AG04449 (cell line): ENCODE data around the gene SLC5A3.

Experiments
- CTCF ChIA-PET: fragments of 350-600 bp; formaldehyde crosslinking; extraction: SDS; loops from one replicate; lab custom pipeline; 2021; ENCODE audit warnings: antibody characterized with exemption; lab: Yijun Ruan, JAX
- POLR2A ChIA-PET: fragments of 400-600, 350-600 bp; formaldehyde crosslinking; extraction: SDS; loops from one replicate; lab custom pipeline; 2020; ENCODE audit warnings: antibody characterized with exemption, inconsistent platforms; lab: Yijun Ruan, JAX
- DNase-seq: peaks from one replicate; pipeline ENCODE4 v3.0.0-alpha.2; 2010; ENCODE audit warnings: low read depth, low spot score
- H3K4me3 ChIP-seq: 2 replicates; pipeline ENCODE4 v1.5.1; 2011; ENCODE audit warnings: low read depth, mild to moderate bottlenecking, control low read depth, low read length
- CTCF ChIP-seq: IDR thresholded peaks from one replicate; pipeline ENCODE4 v1.5.1; 2011; ENCODE audit warnings: mild to moderate bottlenecking, moderate library complexity, low read length, control low read depth, inconsistent platforms; ENCODE audit not compliant: insufficient read depth; ENCODE audit errors: missing control alignments

SLC5A3 gene

GRCh38 chr21:34031835-34032370, 41.5 kb upstream of the SLC5A3 start:
- no peak overlapping the region for H3K4me3 ChIP-seq
- TF ChIP-seq CTCF = no peak
- CTCF ChIA-PET = no interaction called here
- DNase-seq = no peak
- POLR2A ChIA-PET = no interaction called here

GRCh38 chr21:34034369-34035014, 38.9 kb upstream of the SLC5A3 start:
- no peak overlapping the region for H3K4me3 ChIP-seq
- ChIA-PET POLR2A (no interaction called here), CTCF (interaction anchor here (0.9 kb wide), 1 partner anchor 22 kb away, joined by 3 read pairs; no protein-coding TSS in a partner anchor)
- DNase-seq = no peak
- TF ChIP-seq CTCF = no peak

- ChIA-PET CTCF (interaction anchor here (1.1 kb wide), 1 partner anchor 111 kb away, joined by 3 read pairs; no protein-coding TSS in a partner anchor), POLR2A (no interaction called here)
These were observed 37.6 kb upstream of the SLC5A3 start for GRCh38 chr21:34035619-34036354.

GRCh38 chr21:34037009-34037795, 36.2 kb upstream of the SLC5A3 start:
- DNase-seq = no peak
- ChIA-PET CTCF (interaction anchor here (0.6 kb wide), 1 partner anchor 21 kb away, joined by 3 read pairs; no protein-coding TSS in a partner anchor), POLR2A (no interaction called here)
- TF ChIP-seq CTCF = no peak
- no peak overlapping the region for H3K4me3 ChIP-seq

More at GRCh38 chr21:34035619-34036354, 37.6 kb upstream of the SLC5A3 start:
- TF ChIP-seq CTCF = no peak
- DNase-seq = no peak
- no peak overlapping the region for H3K4me3 ChIP-seq

- no peak for TF ChIP-seq CTCF
- no peak overlapping the region for H3K4me3 ChIP-seq
- DNase-seq = no peak
- POLR2A ChIA-PET = no interaction called here
- CTCF ChIA-PET = interaction anchor here (1.8 kb wide), 1 partner anchor 116 kb away, joined by 7 read pairs; no protein-coding TSS in a partner anchor
These were observed 33.5 kb upstream of the SLC5A3 start for GRCh38 chr21:34039678-34040382.
